NCI-H2227 treated with DMSO at 0.1 percent for 48 hours (cell line): Measurements from ENCODE around the gene MCUB.
A peak's percentile ranks its signal among the peaks of the same experiment; 100 is the strongest.

ENCODE experiments used
- DNase-seq: peaks from one replicate; lab custom pipeline; 2025; lab: John Stamatoyannopoulos, UW

The MCUB gene

DNA sequence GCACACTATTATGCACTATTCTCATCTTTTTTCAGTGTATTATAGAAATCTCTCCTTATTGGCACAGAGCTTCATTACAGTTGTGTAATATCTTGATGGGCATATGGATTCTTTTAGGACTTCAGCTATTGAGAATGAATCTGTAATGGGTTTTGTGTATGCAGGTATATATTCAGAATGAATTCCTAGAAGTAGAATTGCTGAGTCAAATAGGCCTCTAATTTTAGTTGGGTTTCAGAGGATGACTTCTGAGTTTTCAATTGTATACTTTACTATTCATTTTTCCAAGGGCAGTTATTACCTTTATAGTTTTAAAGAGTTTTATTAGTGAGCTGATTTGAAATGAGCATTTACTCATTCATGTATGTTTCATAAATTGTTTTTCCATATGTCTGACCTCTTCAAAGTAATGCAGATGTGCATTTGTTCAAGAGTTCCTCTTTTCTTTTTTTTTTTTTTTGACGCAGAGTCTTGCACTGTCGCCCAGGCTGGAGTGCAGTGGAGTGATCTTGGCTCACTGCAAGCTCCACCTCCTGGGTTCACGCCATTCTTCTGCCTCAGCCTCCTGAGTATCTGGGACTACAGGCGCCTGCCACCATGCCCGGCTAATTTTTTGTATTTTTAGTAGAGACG is 123.7 kb downstream of the MCUB start:
- no peak for DNase-seq

DNA sequence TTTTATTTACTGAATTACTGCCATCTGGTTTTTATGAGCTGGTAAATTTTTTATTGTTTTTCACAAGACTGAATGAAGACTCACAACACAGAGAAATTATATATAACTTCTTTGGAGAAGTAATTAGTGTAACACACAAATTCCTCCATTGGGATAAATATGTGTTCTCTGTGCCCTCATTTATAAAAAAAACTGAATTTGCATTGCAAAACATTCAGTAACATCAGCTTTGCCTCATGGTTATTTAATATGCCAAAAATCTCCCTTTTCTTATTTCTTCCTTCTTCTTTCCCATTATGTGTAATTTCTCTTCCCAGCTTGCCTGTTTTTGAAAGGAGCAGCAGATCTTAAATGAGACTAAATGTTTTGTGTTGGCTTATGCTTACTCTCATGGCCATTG is 124.7 kb downstream of the MCUB start:
- DNase-seq = no peak

DNA sequence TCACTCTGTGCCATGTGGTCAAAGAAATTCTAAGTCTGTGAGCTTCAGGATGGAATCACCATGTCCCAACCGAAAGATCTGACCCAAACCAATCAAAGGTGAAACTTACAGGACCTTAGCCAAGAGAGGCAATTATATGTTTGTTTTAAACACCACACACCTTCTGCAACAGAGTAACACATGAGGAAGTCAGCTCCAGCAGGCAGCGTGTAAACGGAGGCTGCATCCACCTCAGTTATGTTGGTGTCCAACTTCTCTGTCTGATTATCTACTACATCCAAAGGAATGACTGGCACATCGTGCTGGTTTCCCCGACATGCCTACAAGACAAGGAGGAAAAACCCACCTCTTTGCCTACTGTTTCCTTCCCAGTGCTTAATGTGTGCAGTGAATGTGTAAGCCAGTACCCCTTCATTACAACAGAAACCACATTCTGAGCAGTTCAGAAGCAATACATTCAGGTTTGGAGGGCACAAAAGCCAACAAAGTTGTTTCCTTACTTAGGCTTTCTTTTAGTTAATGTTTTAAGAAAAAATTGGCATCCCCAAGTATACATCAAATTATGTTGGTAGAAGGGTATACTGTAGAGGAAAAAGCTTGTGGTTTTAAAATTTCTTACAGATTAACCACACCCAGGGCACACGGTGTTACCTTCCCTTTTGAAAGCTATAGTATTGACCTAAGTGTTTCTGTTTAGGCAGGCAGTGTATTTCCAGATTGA is 130.8 kb downstream of the MCUB start:
- no peak for DNase-seq

DNA sequence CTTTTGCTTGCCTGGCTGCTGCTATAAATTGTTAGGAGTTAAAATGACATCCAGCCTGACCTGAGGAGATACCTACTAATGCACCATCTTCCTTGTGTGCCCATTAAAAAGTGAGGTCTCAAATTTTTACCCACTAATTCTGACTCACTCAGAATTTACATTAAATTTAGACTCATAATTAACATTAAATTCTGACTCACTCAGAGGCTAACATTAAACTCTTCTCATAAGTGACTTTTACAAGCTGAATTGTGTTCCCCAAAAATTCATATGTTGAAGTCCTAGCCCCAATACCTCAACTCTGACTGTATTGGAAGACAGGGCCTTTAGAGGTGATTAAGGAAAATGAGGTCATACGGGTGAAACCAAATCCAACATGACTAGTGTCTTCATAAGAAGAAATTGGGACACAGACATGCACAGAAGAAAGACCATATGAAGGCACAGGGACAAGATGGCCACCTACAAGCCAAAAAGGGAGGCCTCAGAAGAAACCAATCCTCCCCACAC is 131.4 kb downstream of the MCUB start:
- no peak for DNase-seq

DNA sequence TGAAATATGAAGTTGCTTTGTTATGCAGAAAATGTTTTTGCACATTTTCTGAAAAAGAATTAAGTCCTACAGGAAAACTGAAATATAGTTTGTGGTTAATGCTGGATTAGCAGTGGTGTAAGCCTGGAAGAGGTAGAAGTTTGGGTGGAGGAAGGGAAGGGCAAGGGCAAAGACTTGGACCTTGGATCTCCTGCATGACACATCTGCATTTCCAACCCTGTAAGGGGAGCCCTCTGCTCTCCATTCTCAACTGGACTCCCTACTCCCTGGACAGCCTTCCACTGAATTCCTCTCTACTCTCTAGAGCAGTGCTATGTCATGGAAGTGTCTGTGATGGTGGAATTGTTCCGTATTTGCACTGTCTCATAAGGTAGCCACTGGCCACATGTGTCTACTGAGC is 138.6 kb downstream of the MCUB start:
- no peak for DNase-seq

DNA sequence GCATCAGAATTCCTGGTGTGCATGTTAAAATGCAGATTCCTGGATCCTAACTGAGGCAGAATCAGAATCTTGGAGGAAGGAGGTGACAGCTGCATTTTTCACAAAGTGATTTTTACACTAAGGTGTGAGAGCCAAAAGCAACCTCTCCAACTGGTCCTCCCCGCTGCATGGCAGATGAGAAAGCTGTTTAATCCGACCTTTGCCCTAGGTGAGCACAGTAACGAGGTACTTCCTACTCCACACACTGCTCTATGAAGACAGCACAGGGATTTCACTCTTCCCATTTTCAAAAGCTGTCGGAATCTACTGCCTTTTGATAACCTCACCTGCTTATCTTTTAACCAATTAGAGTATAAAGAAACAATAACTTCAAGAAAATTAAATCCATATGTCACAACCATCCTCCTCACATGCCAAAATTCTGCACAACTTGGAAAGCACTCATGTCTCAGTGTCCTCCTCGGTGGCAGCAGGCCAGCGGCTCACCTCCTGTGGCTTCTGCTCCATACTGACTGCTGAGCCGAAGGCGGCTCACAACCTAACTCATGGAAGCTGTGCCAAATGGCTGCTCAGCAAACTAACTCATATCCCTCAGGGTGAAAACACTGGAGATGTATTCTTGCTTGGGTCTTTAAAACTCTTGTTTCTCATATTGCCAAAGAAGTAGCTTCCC is 139.6 kb downstream of the MCUB start:
- DNase-seq = no peak

DNA sequence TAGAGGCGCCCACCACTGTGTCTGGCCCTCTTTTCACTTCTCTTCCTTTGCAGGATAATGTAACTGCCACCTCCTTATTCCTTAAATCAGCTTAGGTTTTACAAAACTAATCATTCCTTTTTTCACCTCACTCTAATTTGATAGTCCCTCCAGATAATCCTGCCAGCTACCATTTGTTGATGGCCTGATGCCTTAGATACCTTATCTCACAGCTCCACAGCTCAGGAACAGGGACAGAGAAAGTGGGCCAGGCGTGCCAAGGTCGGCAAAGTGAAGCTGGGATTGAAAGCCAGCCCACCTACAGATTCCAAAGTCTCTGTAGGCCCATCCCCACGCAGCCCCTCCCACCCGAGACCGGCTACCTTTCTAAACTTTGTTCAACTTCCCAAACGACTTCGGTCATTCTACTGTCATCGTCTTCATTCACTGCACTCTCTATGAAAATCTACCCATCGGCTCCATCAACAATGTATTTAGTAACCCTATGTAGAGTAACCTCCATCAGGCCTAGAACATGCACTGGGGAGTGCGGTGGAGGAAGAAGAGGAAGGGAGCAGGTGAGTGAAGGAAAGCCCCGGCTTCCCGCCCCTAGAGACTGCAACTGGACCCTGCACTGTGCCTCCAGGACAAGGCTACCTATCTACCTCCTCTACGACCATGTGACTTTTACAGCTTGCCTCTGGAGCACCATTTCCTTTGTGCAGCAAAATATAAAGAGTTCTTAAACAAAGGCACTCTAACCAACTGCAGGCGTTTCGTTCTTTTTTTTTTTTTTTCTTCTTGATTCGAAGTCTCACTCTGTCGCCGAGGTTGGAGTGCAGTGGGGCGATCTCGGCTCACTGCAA is 141.7 kb downstream of the MCUB start:
- DNase-seq = no peak

DNA sequence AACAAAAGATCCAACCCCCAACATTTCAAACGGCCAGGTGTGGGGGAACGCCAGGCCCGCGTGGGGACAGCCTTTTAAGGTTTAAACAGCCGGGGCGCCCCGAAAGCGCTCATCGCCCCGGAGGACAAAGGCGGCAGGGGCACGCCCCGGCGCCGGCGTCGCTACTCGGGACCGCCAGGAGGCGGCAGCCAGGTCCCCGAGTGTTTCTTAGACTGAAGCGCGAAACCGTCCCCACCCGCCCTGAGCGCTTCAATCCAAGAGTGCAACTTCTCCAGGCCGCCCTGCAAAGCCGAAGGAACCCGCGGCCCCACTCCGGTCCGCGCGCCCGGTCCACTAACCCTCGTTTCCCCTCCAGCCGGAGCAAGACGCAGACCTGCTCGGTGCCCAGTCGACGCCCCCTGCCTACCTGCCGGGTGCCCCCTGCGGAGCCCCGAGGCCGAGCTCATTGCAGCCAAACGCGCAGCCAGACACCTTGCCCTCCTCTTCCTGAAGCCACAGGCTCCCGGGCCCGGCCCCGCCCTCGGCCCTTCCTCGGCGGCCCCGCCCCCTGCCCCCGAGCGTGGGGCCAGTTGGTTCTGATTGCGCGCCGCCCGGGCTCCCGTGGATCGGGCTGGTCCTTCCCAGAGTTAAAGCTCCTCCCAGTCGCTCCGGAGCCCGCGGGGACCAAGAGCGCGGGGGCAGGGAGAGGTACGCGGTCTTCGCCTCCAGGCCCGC is 143.1 kb downstream of the MCUB start, which contains the start of gene CASP6:
Gene CASP6, minus strand, starts transcription at position 496 of the 714 bp plus-strand sequence. Its CDS starts 50 bp downstream, at position 446.
- DNase-seq = peak; percentile 75

DNA sequence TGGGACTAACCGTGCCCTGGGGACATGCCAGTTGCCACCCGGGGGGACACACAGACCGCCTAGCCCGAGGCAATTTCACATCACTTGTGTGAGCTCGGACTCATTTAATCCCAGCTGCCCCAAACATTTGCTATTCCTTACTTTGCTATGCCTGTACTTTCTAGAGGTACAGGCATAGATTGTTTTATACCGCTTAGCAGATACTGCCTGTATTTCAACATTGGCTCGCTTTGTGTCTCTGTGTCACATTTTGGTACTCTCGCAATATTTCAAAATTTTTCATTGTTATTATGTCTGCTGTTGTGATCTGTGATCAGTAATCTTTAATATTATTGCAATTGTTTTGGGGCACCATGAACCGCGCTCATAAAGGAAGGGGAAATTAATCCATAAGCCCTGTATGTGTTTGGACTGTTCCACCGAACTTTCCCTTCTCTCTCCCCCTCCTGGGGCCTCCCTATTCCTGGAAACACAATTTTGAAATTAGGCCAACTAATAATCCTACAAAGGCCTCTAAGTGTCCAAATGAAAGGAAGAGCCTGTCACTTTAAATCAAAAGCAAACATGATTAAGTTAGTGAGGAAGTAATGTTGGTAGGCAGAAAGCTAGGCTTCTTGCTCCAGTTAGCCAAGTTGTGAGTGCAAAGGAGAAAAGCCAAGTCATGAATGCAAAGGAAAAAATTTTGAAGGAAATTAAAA is 143.8 kb downstream of the MCUB start:
- DNase-seq = no peak

DNA sequence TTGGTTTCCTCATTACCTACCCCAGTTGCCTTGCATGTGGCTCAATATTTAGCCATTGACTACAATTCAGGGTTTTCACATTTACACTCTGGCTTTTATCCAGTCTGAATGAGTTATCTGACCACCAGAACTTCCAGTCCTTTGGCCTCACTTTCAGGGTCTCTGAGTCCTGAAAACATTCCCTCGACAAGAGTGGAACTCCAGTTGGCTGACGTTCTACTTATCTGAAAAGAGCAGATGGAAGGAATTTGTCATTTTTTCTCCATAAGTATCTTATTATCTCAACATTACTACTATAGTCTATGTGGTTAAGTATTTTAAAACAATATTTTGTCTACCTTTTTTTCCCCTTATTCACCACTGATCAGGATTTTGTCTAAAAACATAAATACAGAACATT is 148.4 kb downstream of the MCUB start:
- DNase-seq = no peak

DNA sequence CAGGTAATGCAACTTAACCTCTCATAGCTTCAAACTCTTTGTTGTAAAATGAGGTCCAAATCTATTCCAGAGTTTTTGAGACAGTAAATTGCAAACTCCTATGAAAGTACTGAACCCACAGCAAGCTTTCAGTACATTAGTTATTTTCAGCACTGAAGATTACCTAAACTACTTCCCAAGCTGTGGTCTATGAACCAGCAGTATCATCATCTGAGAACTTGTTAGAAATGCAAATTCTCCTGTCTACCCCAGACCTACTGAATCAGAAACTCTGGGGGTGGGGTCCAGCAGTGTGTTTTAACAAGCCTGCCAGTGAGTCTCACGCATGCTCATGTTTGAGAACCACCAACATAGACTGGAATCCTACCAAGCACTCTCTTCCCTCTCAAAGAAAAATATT is 148.9 kb downstream of the MCUB start:
- no peak for DNase-seq

DNA sequence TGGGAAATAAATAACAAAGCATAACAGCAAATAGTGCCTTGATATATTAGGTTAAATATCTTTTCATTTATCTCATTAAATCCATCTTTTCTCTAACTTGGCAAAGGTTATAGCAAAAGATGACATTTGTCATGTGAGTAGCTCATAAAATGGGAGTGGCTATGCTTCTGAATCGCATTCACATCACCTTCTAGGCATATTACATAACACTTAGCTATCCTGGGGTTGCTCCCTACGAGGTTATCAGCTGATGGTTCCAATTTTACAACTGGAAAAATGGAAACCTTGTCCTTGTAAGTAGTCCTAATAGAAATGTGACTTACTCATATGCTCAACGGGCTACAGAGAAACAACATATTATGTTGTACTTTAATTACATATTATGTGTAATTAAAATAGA is 153.5 kb downstream of the MCUB start:
- DNase-seq = no peak

DNA sequence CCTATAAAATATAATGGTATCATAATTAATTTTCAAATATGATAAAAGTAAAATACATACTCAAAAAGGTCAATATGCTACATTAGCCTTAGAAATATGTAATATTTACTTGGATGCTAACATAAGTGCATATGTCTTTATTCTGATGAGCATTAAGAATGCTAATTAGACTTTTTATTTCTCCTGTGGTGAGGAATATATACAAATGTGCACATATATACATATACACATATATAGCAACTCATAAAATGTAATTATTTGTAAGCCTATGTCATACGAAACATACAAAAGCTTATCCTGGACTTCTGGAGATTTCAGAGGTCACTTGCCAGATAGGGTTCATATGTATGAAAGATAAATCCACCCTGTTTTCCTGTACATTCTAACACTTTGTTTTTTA is 158.7 kb downstream of the MCUB start:
- no peak for DNase-seq

DNA sequence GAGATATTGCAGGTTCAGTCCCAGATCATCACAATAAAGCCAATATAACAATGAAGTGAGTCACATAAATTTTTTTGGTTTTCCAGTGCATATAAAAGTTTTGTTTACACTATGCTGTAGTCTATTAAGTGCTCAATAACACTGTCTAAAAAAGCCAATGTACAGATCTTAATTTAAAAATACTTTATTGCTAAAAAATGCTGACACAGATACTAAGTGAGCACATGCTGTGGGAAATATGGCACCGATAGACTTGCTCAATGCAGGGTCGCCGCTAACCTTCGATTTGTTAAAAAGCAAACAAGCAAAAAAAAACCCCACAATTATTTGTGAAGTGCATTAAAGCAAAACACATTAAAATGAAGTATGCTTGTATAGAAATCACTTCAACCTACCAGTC is 159.6 kb downstream of the MCUB start:
- DNase-seq = no peak

DNA sequence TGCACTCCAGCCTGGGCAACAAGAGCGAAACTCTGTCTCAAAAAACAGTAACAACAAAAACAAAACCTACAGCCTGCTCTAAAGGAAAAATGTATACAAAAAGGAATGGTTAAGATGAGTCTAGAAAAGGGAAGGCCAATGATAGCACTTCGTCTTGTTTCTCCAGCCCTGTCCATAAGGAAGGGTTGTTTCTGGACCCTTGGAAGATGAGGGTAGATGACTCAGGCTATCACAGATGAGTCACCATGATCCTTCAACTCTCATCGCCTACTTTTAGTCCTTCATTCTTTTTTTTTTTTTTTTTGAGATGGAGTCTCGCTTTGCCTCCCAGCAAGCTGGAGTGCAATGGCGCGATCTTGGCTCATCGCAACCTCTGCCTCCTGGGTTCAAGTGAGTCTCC is 161.0 kb downstream of the MCUB start:
- no peak for DNase-seq

DNA sequence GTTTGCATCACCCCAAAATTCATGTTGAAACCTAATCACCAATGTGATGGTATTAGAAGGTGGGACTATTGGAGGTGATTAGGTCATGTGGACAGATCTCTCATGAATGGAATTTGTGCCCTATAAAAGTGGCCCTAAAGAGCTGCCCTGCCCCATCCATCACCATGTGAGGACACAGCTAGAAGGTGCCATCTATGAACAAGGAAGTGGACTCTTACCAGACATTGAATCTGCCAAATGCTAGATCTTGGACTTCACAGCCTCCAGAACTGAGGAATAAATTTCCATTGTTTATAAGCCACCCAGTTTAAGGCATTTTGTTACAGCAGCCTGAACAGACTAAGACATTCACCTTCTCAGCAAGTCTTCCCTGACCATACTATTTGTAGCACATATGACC is 162.3 kb downstream of the MCUB start:
- DNase-seq = no peak

DNA sequence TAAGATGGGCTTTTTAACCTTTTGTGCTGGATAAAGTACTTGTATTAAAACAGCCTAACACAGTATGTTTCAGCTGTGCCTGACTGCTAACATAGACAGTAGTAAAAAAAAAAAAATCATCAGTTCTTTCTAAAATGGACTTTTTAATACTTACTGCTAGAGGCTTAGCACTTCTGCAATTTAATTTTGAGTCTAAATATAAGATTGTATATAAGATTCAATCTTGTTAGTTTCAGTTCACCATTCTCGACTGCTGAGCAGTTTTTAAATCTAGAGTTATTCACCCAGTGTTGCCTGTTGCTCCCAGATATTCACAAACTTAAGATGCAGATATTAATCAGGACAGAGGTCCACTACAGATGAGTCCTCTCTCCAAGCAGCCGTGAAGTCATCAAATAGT is 163.1 kb downstream of the MCUB start:
- no peak for DNase-seq

DNA sequence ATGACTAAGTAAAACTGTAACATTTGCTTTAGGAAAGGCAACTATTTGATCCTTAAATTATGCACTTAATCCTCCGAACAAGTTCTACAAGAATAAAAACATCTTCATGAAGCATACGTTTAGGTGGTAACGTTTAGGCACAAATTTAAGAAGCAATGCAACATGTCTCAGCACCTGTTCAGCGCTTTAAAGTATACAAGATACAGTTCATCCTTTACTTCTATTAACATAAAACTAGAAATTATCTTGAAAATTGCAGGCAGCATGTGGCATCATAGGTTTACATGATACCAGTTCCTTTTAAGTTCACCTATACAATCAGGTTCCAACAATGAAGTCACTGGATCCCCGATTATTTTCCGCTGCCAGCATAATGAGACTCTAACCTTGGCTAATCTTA is 168.3 kb downstream of the MCUB start:
- DNase-seq = peak; percentile 5

DNA sequence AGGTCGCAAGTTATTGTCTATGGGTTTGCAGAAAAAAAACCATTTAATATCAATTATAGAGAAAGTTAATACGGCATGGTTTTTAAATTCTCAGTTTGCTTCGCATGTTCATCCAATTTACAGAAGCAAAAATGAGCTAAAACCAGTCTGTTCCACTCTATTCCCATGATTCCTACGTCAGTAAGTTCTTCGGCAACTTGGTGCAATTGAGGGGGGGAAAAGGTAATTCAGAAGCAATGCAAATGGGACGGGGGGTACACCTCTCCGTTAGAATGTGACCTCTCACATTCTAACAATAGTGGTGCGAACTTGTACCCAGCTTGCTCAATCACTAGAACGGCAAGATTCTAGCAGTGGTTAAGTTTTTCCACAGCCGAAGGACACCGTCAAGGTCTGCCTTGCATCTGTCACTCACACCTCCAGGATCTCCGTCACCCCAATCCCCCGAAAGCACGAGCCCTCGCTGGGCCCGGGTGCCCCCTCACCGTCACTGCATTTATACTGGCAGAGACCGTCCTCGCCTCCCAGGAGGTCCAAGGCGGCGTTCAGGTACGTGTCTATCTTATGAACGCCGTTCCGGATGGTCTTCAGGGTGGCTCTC is 169.2 kb downstream of the MCUB start:
- DNase-seq = no peak
